Keratinocyte (primary cell): ENCODE results near the gene DLG2.

Experiments
- CTCF ChIP-seq, 3 experiments: IDR thresholded peaks in 1 of 3; conservative IDR thresholded peaks in 1 of 3; optimal IDR thresholded peaks in 1 of 3; 2 replicates in 2 of 3; 3 replicates in 1 of 3; pipeline versions ENCODE3 to v1.5.1; 2011; ENCODE audit warnings: low read length in 3 of 3, mild to moderate bottlenecking in 3 of 3, moderate library complexity in 2 of 3, control low read depth in 1 of 3, inconsistent platforms in 1 of 3; ENCODE audit not compliant: insufficient read depth in 2 of 3; ENCODE audit errors: extremely low read depth in 1 of 3
- EZH2 ChIP-seq: IDR thresholded peaks from one replicate; pipeline ENCODE4 v1.6.1; 2012; ENCODE audit warnings: inconsistent platforms, mild to moderate bottlenecking, low read length, moderate library complexity

- TF ChIP-seq CTCF (optimal IDR thresholded peaks at IDR 0.05 in 1 of 3, IDR thresholded peaks at IDR 0.05 in 1 of 3, conservative IDR thresholded peaks at IDR 0.05 in 1 of 3; ENCODE audit: extremely low read depth in 1 of 3, insufficient read depth in 2 of 3, low read length in 3 of 3) (no peak), EZH2 (no peak)
These were observed 132.7 kb downstream of the DLG2 start for GRCh38 chr11:85494396-85494795.
